Heart right ventricle (tissue), 16 donors: ENCODE data around the gene CAMK4. TPM values are rescaled to one million over a fixed set of nuclear protein-coding genes. Genes with fewer than 3 reads are reported as not detected.

Source experiments
- ATAC-seq, 8 donors: fragments of 200-7000 bp; cut with Tn5 transposase; one replicate each; pipeline ENCODE4 v1.9.1; 2020; ENCODE audit warnings: mild to moderate bottlenecking in 8 of 8, moderate library complexity in 8 of 8, moderate number of reproducible peaks in 1 of 8
- DNase-seq, 2 donors: peaks; one replicate each; pipeline ENCODE4 v3.0.0-alpha.2; 2020
- H3K27ac ChIP-seq, 10 donors: fragments of 200-600 bp; sonication (generic) in 2 of 10; one replicate each; pipeline versions ENCODE4 v1.5.0 to v1.8.0; 2020 to 2022; ENCODE audit warnings: mild to moderate bottlenecking in 3 of 10
- H3K27me3 ChIP-seq, 7 donors: fragments of 200-600 bp; one replicate each; pipeline ENCODE4 v1.8.0; 2021 to 2022; ENCODE audit warnings: mild to moderate bottlenecking in 2 of 7
- H3K36me3 ChIP-seq, 9 donors: fragments of 200-600 bp; sonication (generic) in 1 of 9; one replicate each; pipeline versions ENCODE4 v1.5.0 to v1.8.0; 2020 to 2022; ENCODE audit warnings: mild to moderate bottlenecking in 2 of 9
- H3K4me1 ChIP-seq, 9 donors: fragments of 200-600 bp; sonication (generic) in 1 of 9; one replicate each; pipeline versions ENCODE4 v1.5.0 to v1.8.0; 2020 to 2022; ENCODE audit warnings: mild to moderate bottlenecking in 4 of 9
- H3K4me3 ChIP-seq, 10 donors: fragments of 200-600 bp; sonication (generic) in 2 of 10; one replicate each; pipeline versions ENCODE4 v1.5.0 to v1.8.0; 2020 to 2022; ENCODE audit warnings: mild to moderate bottlenecking in 7 of 10, moderate library complexity in 2 of 10
- H3K9me3 ChIP-seq, 11 donors: fragments of 200-600 bp in 10 of 11; sonication (generic) in 2 of 11; one replicate each; pipeline versions ENCODE4 v1.5.0 to v1.8.0; 2013 to 2022; ENCODE audit warnings: mild to moderate bottlenecking in 2 of 11, control low read depth in 1 of 11, moderate library complexity in 1 of 11
- CTCF ChIP-seq, 9 donors: fragments of 200-600 bp; sonication (generic) in 2 of 9; IDR thresholded peaks; one replicate each; pipeline versions ENCODE4 v1.5.0 to v1.8.0; 2021 to 2022; ENCODE audit warnings: antibody characterized with exemption in 9 of 9, mild to moderate bottlenecking in 5 of 9, moderate library complexity in 1 of 9
- WGBS, 2 donors: extraction: QIAGEN DNeasy Blood & Tissue Kit; methylation state at CpG; one replicate each; pipeline ENCODE4 v1.1.7; 2013; ENCODE audit warnings: inconsistent platforms in 1 of 2; 5-methylcytosine and 5-hydroxymethylcytosine counted together
- intact Hi-C, 10 donors: fragments of 100-400 bp; cut with DNase I; formaldehyde crosslinking; loops; one replicate each; pipeline versions ENCODE4 v1.11.1 to v1.14.2; 2022
- polyA plus RNA-seq, 2 donors: library from polyadenylated mRNA; stranded (reverse); fragments of 200-250 nt; gene quantifications; one replicate each; pipeline ENCODE4 v1.2.3, GENCODE V29; 2013
- total RNA-seq, 10 donors: library from RNA; stranded (reverse); fragmentation: NEBNext Ultra II Directional in 3 of 10; extraction: Animal tissue kit (Norgen Biotek cat#: 25700) in 3 of 10; gene quantifications; one replicate each; pipeline versions ENCODE4 v1.2.1 to v1.2.4, GENCODE V29; 2021 to 2023
- donor health status: Arrhythmogenic right ventricular cardiomyopathy.
- donor health status: ischemic (EF 13 %, LVEDD 7.1; RV severe dilation, severe dysfunction).
- donor health status: healthy with polysubstance abuse.
- donor health status: DM: no; HTN: yes; CAD: no.
- donor health status: DM: no; HTN: no; CAD: no.
- donor health status: ischemic (EF 25% LVEDD 6.9; RV normal size, moderate dysfunction).
- donor health status: ischemic (EF 25% LVEDD 5.7; RV mildly dilated, moderate dysfunction).
- donor health status: healthy.
- donor health status: DM: yes; HTN: yes; CAD: no.
- donor health status: Ischemic cardiomyopathy.
- donor health status: ischemic (EF 35%, LVEDD 5.7; RV mildly dilated, moderate dysfunction).
- donor health status: nonischemic (EF 11% LVEDD 7.7; RV severe dilation, severe dysfunction).
- donor health status: DM: yes; HTN: yes; CAD: no.
- donor health status: PGD.
- donor health status: ischemic (EF 29% LVEDD 5.4; RV normal size, mild dysfunction).
- donor health status: nonischemic (EF 23%, LVEDD 6.1; RV moderate dilation, normal function).

Gene CAMK4
- total and polyA plus RNA-seq, 12 donors: 0.02 to 2.0 (median 0.34) TPM; not detected in 1

DNA sequence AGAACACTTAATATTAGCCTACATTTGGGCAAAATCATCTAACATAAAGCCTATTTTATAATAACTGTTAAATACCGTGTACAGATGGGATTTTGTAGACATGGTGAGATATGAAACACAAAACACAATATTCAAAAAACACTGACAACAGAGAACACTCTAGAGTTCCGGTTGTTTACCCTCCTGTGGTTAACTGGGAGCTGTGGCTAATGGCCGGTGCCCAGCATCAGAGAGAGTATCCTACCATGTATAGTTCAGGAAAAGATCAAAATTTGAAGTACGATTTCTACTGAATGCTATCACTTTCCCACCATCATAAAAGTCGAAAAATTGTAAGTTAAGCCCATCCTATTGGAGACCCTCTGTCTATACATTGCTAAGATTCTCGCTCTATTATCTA lies 2.4 kb downstream of the CAMK4 start:
- no peaks in the 10 kb centered on the region for H3K36me3 ChIP-seq

DNA sequence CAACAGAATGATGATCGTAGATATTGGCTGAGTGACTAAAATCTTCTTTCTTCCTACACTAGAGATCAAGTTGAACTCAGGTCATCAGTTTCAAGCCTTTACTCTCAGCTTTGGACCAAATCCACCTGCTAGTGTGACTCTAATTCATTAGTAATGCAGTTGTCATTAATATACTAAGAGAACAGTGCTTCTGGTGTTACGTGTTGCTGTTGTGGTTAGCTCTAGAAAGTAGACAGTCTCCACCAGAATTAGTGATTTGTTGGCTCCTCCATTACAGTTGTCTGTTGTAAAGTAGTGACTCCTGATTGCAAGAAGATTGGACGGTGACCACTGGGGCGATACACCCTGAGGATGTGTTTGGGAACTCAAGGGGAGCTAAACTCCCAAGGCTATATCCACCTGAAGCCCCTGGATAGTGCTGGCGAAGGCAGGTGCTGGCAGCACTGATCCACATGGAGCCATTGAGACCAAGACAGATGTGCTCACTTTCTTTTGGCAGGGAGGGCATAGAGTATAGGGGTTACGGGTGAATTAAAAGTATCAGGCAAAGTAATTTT lies 3.1 kb downstream of the CAMK4 start:
- no peaks in the 10 kb centered on the region for H3K36me3 ChIP-seq
- H3K4me1 ChIP-seq: peaks cover 0 to 19% (median 11%) of the 10 kb centered on the region in 9 donors
- ATAC-seq (no peak), DNase-seq (no peak)
- peaks cover 0 to 46% (median 30%) of the 10 kb centered on the region in 7 donors for H3K27me3 ChIP-seq
- TF ChIP-seq CTCF (IDR thresholded peaks at IDR 0.05): no peak
- intact Hi-C loops: no loop called here
- H3K9me3 ChIP-seq: no peaks in the 10 kb centered on the region
- H3K27ac ChIP-seq: peak overlapping the region in 1 of 10 donors; percentile 24
- H3K4me3 ChIP-seq: peak overlapping the region in 1 of 10 donors; percentile 57
- 94 to 95% methylated on average over 6 of the region's 6 CpGs for WGBS, 2 donors

More for the DNA sequence above, 2.4 kb downstream of the CAMK4 start:
- intact Hi-C loops: no loop called here
- Histone ChIP-seq H3K4me3 (peak overlapping the region in 1 of 10 donors; percentile 57), H3K4me1 (peaks cover 0 to 19% (median 11%) of the 10 kb centered on the region in 9 donors), H3K9me3 (no peaks in the 10 kb centered on the region), H3K27me3 (peaks cover 0 to 46% (median 30%) of the 10 kb centered on the region in 7 donors), H3K27ac (peak overlapping the region in 1 of 10 donors; percentile 24)
- WGBS, 2 donors: 95 to 96% methylated on average over 6 of the region's 6 CpGs
- TF ChIP-seq CTCF (IDR thresholded peaks at IDR 0.05): no peak
- DNase-seq (no peak), ATAC-seq (no peak)

GRCh38 chr5:111227801-111228200 lies 3.6 kb downstream of the CAMK4 start:
- H3K4me1 ChIP-seq: peaks cover 0 to 19% (median 11%) of the 10 kb centered on the region in 9 donors
- WGBS, 2 donors: 49 to 62% methylated on average over 4 of the region's 4 CpGs
- H3K9me3 ChIP-seq: no peaks in the 10 kb centered on the region
- ATAC-seq (no peak), DNase-seq (no peak)
- H3K4me3 ChIP-seq: no peak overlapping the region
- H3K36me3 ChIP-seq: no peaks in the 10 kb centered on the region
- peaks cover 0 to 43% (median 30%) of the 10 kb centered on the region in 7 donors for H3K27me3 ChIP-seq
- intact Hi-C loops: no loop called here
- no peak for TF ChIP-seq CTCF (IDR thresholded peaks at IDR 0.05)
- H3K27ac ChIP-seq: peak overlapping the region in 1 of 10 donors; percentile 24

GRCh38 chr5:111228520-111229220 lies 4.5 kb downstream of the CAMK4 start:
- peak overlapping the region in 1 of 10 donors; percentile 63 for H3K27ac ChIP-seq
- no peak for TF ChIP-seq CTCF (IDR thresholded peaks at IDR 0.05)
- no peak for DNase-seq
- intact Hi-C loops: no loop called here
- H3K9me3 ChIP-seq: no peaks in the 10 kb centered on the region
- H3K36me3 ChIP-seq: no peaks in the 10 kb centered on the region
- WGBS, 2 donors: 87 to 89% methylated on average over 2 of the region's 2 CpGs
- H3K27me3 ChIP-seq: peaks cover 0 to 40% (median 26%) of the 10 kb centered on the region in 7 donors
- H3K4me3 ChIP-seq: no peak overlapping the region
- ATAC-seq: no peak
- peaks cover 0 to 16% (median 8%) of the 10 kb centered on the region in 9 donors for H3K4me1 ChIP-seq
